ENCODE results near the gene EID2.

DNA sequence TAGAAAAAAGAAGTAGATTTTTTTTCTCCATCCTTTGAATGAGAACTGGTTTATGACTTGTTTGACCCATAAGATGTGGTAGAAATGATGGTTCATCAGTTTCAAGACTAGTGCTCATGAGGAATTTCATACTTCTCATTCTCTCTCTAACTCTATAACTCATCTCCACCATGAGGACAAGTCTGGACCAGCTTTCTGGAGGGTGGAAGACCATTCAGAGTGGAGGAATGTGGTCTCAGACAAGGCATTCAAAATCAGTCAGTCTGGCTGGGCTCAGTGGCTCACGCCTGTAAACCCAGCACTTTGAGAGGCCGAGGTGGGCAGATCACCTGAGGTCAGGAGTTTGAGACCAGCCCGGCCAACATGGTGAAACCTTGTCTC, 3.5 kb upstream of the EID2 start:
- TF ChIP-seq, protein P1, sequence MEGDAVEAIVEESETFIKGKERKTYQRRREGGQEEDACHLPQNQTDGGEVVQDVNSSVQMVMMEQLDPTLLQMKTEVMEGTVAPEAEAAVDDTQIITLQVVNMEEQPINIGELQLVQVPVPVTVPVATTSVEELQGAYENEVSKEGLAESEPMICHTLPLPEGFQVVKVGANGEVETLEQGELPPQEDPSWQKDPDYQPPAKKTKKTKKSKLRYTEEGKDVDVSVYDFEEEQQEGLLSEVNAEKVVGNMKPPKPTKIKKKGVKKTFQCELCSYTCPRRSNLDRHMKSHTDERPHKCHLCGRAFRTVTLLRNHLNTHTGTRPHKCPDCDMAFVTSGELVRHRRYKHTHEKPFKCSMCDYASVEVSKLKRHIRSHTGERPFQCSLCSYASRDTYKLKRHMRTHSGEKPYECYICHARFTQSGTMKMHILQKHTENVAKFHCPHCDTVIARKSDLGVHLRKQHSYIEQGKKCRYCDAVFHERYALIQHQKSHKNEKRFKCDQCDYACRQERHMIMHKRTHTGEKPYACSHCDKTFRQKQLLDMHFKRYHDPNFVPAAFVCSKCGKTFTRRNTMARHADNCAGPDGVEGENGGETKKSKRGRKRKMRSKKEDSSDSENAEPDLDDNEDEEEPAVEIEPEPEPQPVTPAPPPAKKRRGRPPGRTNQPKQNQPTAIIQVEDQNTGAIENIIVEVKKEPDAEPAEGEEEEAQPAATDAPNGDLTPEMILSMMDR (IDR thresholded peaks at IDR 0.05 in 8 of 11, conservative IDR thresholded peaks at IDR 0.05 in 3 of 11): no peak
- TF ChIP-seq POLR2A (IDR thresholded peaks at IDR 0.05) (no peak), POLR2AphosphoS5 (IDR thresholded peaks at IDR 0.05) (no peak)

All from spleen (tissue), 7 donors.